VCaP (cell line): ENCODE results near the gene CFAP141.
A peak's percentile ranks its signal among the peaks of the same experiment; 100 is the strongest.
"Not testable (repeated sequence)": the region's sequence is repeated elsewhere in the genome, so short reads cannot be mapped to it uniquely, and the experiment has no call there.

Experiments used
- H3K27ac ChIP-seq: fragments of 450-650 bp; 2 replicates; pipeline ENCODE4 v1.5.1; 2017
- TF ChIP-seq, protein P1 (sequence below): fragments of 450-650 bp; conservative IDR thresholded peaks from 2 replicates; pipeline ENCODE4 v1.5.1; 2017; ENCODE audit warnings: mild to moderate bottlenecking, moderate library complexity

Gene CFAP141

DNA sequence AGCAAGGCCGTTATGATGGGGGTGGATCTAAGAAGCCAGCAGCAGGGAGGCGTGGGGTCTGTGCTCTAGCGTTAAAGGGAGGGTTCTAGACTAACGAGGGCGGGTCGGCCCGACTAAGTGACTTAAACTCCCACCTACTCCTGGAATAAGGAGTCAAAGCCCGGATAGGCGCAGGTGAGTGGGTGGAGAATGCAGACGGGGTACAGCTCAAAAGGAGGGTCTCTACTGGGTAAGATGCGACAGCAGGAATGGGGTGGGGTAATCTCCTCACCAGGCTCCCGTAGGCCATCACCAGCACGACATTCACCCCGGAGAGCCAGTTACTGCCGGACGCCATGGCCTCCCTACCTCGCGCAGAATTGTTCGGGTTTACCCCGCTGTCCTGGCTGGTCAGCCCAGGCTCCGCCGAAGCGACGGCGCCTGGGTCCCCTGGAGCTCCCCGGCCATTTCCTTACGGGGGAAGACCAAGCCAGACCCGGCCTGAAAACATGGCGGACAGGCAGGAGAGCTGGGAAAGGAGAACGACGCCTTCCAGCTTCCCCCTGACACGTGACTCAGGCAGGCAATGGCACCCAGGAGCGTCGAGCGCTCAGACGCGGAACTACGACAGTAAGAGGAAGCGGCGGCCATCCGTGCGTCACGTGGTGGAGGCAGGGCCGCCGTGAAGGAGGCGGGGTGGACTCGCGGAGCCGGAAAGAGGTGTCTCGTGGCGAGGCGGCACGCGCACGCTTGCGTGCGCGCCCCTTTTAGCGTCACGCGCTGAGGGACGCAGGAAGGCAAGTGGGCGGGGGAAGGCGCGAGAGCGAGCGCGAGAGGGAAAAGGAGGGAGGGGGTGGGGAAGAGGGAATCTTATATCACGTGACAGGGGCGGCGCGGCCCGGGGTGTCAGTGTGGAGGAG, 14.2 kb upstream of the CFAP141 start, which contains the start of gene UBAP2L:
UBAP2L (plus strand) TSS at position 885 of the 899 bp plus-strand sequence. CDS start 4,169 bp downstream, outside the sequence.
- H3K27ac ChIP-seq: peak within 1 kb of the TSS; percentile 100
- TF ChIP-seq, protein P1, sequence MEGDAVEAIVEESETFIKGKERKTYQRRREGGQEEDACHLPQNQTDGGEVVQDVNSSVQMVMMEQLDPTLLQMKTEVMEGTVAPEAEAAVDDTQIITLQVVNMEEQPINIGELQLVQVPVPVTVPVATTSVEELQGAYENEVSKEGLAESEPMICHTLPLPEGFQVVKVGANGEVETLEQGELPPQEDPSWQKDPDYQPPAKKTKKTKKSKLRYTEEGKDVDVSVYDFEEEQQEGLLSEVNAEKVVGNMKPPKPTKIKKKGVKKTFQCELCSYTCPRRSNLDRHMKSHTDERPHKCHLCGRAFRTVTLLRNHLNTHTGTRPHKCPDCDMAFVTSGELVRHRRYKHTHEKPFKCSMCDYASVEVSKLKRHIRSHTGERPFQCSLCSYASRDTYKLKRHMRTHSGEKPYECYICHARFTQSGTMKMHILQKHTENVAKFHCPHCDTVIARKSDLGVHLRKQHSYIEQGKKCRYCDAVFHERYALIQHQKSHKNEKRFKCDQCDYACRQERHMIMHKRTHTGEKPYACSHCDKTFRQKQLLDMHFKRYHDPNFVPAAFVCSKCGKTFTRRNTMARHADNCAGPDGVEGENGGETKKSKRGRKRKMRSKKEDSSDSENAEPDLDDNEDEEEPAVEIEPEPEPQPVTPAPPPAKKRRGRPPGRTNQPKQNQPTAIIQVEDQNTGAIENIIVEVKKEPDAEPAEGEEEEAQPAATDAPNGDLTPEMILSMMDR: no peak

DNA sequence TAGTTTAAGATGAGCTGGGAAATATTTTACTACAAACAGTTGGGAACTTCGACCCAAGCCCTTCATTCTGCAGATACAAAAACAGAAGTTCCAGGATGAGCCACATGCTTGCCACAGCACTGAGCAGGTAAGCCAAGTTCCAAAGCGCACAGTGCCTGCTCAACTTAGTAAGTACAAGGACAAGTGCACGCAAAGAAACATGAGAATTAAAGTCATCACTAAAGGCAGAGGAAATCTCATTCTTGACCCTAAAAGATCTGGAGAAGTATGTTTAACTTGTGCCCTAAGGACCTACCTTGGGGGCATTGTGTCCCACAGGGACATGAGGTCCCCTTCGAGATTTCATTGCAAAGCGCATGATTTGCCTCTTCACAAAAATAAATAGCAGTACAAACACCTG, 13.4 kb upstream of the CFAP141 start:
- TF ChIP-seq, protein P1: no peak
- peak overlapping the region; percentile 100 for H3K27ac ChIP-seq

DNA sequence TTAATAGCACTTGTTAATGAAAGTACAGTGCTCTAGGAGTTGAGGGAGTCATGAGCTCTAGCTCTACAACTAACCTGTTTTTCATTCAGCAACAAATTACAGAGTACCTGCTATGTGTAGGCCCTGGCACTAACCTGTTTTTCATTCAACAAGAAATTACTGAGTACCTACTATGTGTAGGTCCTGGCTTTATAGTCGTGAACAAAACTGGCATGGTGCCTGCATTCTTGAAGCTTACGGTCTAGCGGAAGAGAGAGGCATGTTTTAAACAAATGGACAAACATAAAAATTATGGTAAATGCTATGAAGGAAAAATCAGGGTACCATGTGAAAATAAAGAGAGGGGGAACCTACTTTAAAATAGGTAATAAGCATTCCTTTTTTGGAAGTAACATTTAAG, 12.4 kb upstream of the CFAP141 start:
- peak overlapping the region; percentile 100 for H3K27ac ChIP-seq
- TF ChIP-seq, protein P1: no peak

DNA sequence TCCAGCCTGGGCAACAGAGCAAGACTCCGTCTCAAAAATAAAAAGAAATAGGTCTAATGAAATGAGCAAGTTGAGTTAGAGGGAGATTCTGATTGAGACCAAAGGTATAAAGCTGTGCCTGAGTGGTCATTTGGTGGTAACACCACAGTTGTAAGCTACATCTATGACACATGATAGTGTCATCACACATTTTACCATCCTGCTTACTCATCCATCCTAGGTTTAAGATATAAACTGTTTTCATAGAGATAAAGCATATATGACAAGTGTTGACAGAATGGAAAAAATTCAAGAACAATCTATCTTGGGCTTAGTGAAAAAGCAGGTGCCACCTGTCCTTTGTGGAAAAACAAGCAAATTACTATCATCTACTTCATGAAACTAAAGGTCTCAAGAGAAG, 7.1 kb upstream of the CFAP141 start:
- no peak overlapping the region for H3K27ac ChIP-seq

DNA sequence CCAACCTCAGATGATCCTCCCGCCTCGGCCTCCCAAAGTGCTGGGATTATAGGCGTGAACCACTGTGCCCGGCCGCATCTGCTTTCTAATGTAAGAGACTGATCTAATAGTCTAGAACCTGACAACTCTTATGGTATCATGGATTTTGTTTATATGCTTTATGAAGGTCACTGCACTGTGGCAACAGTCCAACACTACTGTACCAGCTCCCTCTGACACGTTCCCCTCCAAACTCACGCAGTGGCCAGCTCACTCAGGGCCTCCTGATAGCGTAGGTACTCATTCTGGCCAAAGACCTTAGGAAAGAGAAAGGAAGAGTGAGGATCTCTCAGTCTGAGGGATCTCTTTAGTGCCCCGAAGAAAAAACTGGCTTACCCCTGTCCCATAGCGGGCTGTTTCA, 6.0 kb upstream of the CFAP141 start:
- TF ChIP-seq, protein P1: no peak

More for the DNA sequence above, 7.1 kb upstream of the CFAP141 start:
- TF ChIP-seq, protein P1: no peak

DNA sequence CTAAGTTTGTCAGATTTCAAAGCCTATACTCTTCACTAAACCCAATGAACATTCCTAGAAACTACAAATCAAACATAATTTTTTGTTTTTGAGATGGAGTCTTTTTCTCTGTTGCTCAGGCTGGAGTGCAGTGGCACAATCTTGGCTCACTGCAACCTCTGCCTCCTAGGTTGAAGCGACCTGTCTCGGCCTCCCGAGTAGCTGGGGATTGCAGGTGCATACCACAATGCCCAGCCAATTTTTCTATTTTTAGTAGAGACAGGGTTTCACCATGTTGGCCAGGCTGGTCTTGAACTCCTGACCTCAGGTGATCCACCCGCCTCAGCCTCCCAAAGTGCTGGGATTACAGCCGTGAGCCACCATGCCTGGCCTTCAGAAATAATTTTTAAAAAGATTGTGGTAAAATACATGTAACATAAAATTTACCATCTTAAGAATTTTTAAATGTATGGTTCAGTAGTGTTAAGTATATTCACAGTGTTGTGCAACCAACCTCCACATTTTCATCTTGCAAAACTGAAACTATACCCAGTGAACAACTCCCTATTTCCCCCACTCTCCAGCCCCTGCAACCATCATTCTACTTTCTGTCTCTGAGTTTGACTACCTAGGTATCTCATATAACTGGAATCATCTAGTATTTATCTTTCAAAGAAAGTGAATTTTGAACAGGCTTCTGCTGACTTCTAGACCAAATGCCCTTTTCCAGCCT, 2.7 kb upstream of the CFAP141 start:
- TF ChIP-seq, protein P1: no peak
- no peak overlapping the region for H3K27ac ChIP-seq

More for the DNA sequence above, 6.0 kb upstream of the CFAP141 start:
- no peak overlapping the region for H3K27ac ChIP-seq

DNA sequence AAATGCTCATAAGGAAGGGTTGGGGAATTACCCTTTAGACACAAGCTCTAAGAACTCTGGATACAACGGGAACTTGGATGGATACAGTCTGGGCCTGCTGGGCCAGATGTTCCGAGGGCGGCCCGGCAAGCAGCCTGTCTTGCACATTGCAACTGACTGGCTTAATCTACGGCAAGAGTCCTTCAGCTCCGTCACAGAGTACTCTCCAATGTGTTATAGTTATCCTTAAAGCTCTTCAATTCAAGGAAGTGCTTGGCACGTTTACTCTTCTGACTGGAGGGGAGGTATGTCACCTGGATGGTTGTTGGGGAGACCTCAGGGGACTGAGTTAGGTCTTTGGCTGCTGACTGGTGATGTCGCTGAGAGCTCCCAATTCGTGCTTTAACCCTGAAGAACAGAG, 1.1 kb upstream of the CFAP141 start:
- no peak overlapping the region; the same call in 1 of the 2 replicates for H3K27ac ChIP-seq
- TF ChIP-seq, protein P1: no peak

DNA sequence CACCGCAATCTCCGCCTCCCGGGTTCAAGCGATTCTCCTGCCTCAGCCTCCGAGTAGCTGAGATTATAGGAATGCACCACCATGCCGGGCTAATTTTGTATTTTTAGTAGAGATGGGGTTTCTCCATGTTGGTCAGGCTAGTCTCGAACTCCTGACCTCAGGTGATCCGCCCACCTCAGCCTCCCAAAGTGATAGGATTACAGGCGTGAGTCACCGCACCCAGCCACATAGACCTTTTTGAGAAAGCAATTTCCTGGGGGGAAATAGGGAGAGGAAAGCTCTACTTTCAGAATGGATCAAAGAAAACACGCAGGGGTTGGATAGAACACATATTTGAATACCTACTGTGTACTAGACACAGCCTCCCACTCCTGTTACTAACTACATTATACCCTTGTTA, 355 bp downstream of the CFAP141 start:
- H3K27ac ChIP-seq: not testable (repeated sequence)
